ENCODE data around the gene GRB2. TPM values are rescaled to one million over a fixed set of nuclear protein-coding genes. Genes with fewer than 3 reads are reported as not detected.
A peak's percentile ranks its signal among the peaks of the same experiment; 100 is the strongest.
"Not testable (repeated sequence)": the region's sequence is repeated elsewhere in the genome, so short reads cannot be mapped to it uniquely, and the experiment has no call there.

GRB2 gene
- total RNA-seq, 1 donor from 2014 or later: 121 TPM

GRCh38 chr17:75373280-75373679 lies 32.2 kb downstream of the GRB2 start:
- Histone ChIP-seq H3K36me3 (ENCODE audit: control insufficient read depth, insufficient read depth, low read length) (no peaks in the 10 kb centered on the region), H3K27me3 (ENCODE audit: control insufficient read depth, insufficient read depth, low read length) (no peaks in the 10 kb centered on the region), H3K4me3 (ENCODE audit: low read depth, low read length) (no peak overlapping the region)
- TF ChIP-seq CTCF (IDR thresholded peaks at IDR 0.05; ENCODE audit: insufficient read depth, low read length, poor library complexity, severe bottlenecking): no peak
- DNase-seq (ENCODE audit: low read depth): no peak

GRCh38 chr17:75371981-75372380 lies 33.5 kb downstream of the GRB2 start:
- DNase-seq (ENCODE audit: low read depth): no peak
- Histone ChIP-seq H3K27me3 (ENCODE audit: control insufficient read depth, insufficient read depth, low read length) (no peaks in the 10 kb centered on the region), H3K4me3 (ENCODE audit: low read depth, low read length) (no peak overlapping the region), H3K36me3 (ENCODE audit: control insufficient read depth, insufficient read depth, low read length) (no peaks in the 10 kb centered on the region)
- TF ChIP-seq CTCF (IDR thresholded peaks at IDR 0.05; ENCODE audit: insufficient read depth, low read length, poor library complexity, severe bottlenecking): no peak

- no peak for DNase-seq (ENCODE audit: low read depth)
- Histone ChIP-seq H3K4me3 (ENCODE audit: low read depth, low read length) (no peak overlapping the region), H3K36me3 (ENCODE audit: control insufficient read depth, insufficient read depth, low read length) (no peaks in the 10 kb centered on the region), H3K27me3 (ENCODE audit: control insufficient read depth, insufficient read depth, low read length) (no peaks in the 10 kb centered on the region)
- no peak for TF ChIP-seq CTCF (IDR thresholded peaks at IDR 0.05; ENCODE audit: insufficient read depth, low read length, poor library complexity, severe bottlenecking)
Observed at GRCh38 chr17:75371339-75371738, 34.1 kb downstream of the GRB2 start.

- Histone ChIP-seq H3K4me3 (ENCODE audit: low read depth, low read length) (no peak overlapping the region), H3K27me3 (ENCODE audit: control insufficient read depth, insufficient read depth, low read length) (no peaks in the 10 kb centered on the region), H3K36me3 (ENCODE audit: control insufficient read depth, insufficient read depth, low read length) (no peaks in the 10 kb centered on the region)
- no peak for TF ChIP-seq CTCF (IDR thresholded peaks at IDR 0.05; ENCODE audit: insufficient read depth, low read length, poor library complexity, severe bottlenecking)
- DNase-seq (ENCODE audit: low read depth): no peak
Observed at GRCh38 chr17:75370286-75370915, 35.1 kb downstream of the GRB2 start.

- not testable (repeated sequence) for H3K27me3 ChIP-seq (ENCODE audit: control insufficient read depth, insufficient read depth, low read length); H3K4me3 ChIP-seq (ENCODE audit: low read depth, low read length); H3K36me3 ChIP-seq (ENCODE audit: control insufficient read depth, insufficient read depth, low read length); DNase-seq (ENCODE audit: low read depth)
Observed at GRCh38 chr17:75367838-75368789, 37.4 kb downstream of the GRB2 start.

GRCh38 chr17:75367312-75367711 lies 38.2 kb downstream of the GRB2 start:
- H3K36me3 ChIP-seq (ENCODE audit: control insufficient read depth, insufficient read depth, low read length): no peaks in the 10 kb centered on the region
- peak; percentile 50 for DNase-seq (ENCODE audit: low read depth)
- H3K4me3 ChIP-seq (ENCODE audit: low read depth, low read length): no peak overlapping the region
- TF ChIP-seq CTCF (IDR thresholded peaks at IDR 0.05; ENCODE audit: insufficient read depth, low read length, poor library complexity, severe bottlenecking): no peak
- no peaks in the 10 kb centered on the region for H3K27me3 ChIP-seq (ENCODE audit: control insufficient read depth, insufficient read depth, low read length)

Measured in kidney epithelial cell (primary cell).